Fibroblast of villous mesenchyme (primary cell): Measurements from ENCODE around the gene MARK3. TPM values are rescaled to one million over a fixed set of nuclear protein-coding genes. Genes with fewer than 3 reads are reported as not detected.

ENCODE experiments used
- DNase-seq: peaks from one replicate; pipeline ENCODE4 v3.0.0-alpha.2; 2010; ENCODE audit warnings: low read depth
- H3K4me3 ChIP-seq: 2 replicates; pipeline ENCODE4 v1.5.1; 2011; ENCODE audit warnings: low read depth, mild to moderate bottlenecking, low read length
- total RNA-seq: library from RNA; depleted of rRNA; stranded (reverse); fragments of >200 nt; gene quantifications from 2 replicates; pipeline ENCODE4 v1.2.3, GENCODE V29; 2012
- TF ChIP-seq, protein P1 (sequence below): IDR thresholded peaks from 2 replicates; pipeline ENCODE4 v1.5.1; 2012; ENCODE audit warnings: low read depth, mild to moderate bottlenecking, low read length; ENCODE audit not compliant: insufficient read depth

Gene MARK3
- total RNA-seq, 1 donor = 108 TPM

- TF ChIP-seq, protein P1, sequence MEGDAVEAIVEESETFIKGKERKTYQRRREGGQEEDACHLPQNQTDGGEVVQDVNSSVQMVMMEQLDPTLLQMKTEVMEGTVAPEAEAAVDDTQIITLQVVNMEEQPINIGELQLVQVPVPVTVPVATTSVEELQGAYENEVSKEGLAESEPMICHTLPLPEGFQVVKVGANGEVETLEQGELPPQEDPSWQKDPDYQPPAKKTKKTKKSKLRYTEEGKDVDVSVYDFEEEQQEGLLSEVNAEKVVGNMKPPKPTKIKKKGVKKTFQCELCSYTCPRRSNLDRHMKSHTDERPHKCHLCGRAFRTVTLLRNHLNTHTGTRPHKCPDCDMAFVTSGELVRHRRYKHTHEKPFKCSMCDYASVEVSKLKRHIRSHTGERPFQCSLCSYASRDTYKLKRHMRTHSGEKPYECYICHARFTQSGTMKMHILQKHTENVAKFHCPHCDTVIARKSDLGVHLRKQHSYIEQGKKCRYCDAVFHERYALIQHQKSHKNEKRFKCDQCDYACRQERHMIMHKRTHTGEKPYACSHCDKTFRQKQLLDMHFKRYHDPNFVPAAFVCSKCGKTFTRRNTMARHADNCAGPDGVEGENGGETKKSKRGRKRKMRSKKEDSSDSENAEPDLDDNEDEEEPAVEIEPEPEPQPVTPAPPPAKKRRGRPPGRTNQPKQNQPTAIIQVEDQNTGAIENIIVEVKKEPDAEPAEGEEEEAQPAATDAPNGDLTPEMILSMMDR = peak; percentile 54
- DNase-seq = peak; percentile 67
Measured at GRCh38 chr14:103520657-103521437, 135.6 kb downstream of the MARK3 start.

DNA sequence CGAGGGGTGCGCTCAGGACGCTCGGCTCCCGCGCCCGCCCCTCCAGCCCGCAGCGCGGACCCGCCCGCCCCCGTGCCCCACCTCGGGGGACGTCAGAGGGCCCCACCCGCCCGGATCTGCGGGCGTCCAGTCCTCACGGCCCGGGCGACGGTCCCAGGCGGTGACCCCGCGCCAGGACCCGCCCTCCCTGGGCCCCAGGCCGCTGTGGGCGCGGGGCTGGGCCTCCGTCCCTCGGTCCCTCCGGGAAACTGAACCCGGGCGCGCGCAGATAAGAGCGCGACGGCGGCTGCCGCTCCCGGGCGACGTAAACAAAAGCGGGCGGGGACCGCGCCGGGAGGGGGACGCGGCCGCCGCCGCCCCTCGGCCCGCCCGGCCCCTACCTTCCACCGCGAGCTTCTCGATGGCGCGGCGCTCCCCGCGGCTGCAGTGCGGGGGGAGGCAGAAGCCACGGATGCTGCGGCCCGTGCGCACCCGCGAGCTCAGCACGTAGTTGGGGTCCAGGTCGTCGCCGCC lies 136.3 kb downstream of the MARK3 start:
- DNase-seq = no peak
- TF ChIP-seq, protein P1 = no peak
- H3K4me3 ChIP-seq = peak overlapping the region; percentile 60

More at GRCh38 chr14:103520657-103521437, 135.6 kb downstream of the MARK3 start:
- H3K4me3 ChIP-seq = peak overlapping the region; percentile 60

DNA sequence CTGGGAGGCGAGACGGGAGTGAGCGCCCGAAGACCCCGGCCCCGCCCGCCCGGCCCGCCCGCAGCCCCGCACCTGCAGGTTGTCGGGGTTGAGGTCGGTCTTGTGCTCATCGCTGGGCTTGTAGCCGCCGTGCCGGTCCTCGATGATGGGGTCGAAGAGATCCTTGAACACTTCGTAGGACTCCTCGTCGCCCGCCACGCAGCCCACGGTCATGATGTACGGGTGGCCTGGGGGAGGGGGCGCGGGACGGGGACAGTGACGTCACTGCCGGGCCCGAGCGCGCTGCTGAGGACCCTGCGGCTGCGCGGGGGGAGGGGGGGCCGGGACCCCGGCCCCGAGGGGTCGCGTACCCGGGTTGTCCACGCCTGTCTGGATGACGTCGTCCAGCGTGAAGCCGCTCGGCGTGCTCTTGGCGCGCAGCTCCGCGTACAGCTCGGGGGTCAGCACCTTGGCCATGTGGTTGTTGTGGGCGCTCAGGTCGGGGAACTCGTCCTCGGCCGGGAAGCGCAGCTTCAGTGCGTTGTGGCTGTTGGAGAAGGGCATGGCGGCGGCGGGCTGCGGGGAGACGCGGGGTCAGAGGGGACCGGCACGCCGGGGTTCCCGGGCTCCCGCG lies 136.8 kb downstream of the MARK3 start:
- peak overlapping the region; percentile 60 for H3K4me3 ChIP-seq
- no peak for DNase-seq
- TF ChIP-seq, protein P1 = no peak

- TF ChIP-seq, protein P1 = no peak
- DNase-seq = peak; percentile 56
- peak within 1 kb of the TSS; percentile 60 for H3K4me3 ChIP-seq
Measured at GRCh38 chr14:103522649-103523574, 137.7 kb downstream of the MARK3 start, which contains the start of gene CKB. CKB (minus strand) TSS chr14:103522830; CDS start chr14:103522493, 337 bp downstream.

DNA sequence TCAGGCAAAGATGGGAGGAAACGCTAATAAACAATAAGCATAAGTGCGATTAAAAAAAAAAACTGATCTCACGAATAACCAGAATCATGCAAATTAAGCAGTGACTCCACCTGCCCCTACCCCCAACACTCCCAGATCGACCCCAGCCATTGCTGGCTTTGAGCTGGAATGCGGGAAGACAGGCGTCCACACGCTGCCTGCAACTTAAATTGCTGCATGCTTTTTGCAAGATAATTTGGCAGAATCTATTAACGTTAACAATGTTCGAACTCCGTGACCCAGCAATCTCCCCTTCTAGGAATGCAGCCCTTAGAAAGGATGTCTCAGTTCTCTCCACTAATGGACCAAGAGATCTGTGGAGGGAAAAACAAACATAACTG lies 138.3 kb downstream of the MARK3 start:
- no peak for DNase-seq
- TF ChIP-seq, protein P1 = no peak
- H3K4me3 ChIP-seq = no peak overlapping the region
